ENCODE results near the gene BRSK2. TPM values are rescaled to one million over a fixed set of nuclear protein-coding genes. Genes with fewer than 3 reads are reported as not detected.

BRSK2 gene
- total and polyA plus RNA-seq, 9 of the 15 experiments (the other 6 are each of a cell fraction or from before 2014, with no cell fraction given), result 0.06 to 0.52 (median 0.18) TPM; not detected in 5

- Histone ChIP-seq H3K9me1 (ENCODE audit: control insufficient read depth, insufficient read depth, low read length) (no peaks in the 10 kb centered on the region), H4K20me1 (replicated peaks; ENCODE audit: control insufficient read depth, insufficient read depth, low read length) (peaks cover 5% of the 10 kb centered on the region; the same call in 1 of the 2 replicates), H3K4me3 (no peak overlapping the region), H3K4me2 (ENCODE audit: insufficient read depth, low read length) (no peak overlapping the region), H3K4me1 (replicated peaks in 1 of 2; ENCODE audit: control insufficient read depth in 2 of 2, insufficient read depth in 2 of 2, low read length in 2 of 2) (peaks cover 10 to 13% of the 10 kb centered on the region in 2 experiments), H3K27me3 (ENCODE audit: control insufficient read depth in 2 of 2, insufficient read depth in 2 of 2, low read length in 2 of 2) (peaks cover 14 to 39% of the 10 kb centered on the region in 2 experiments), H3K36me3 (ENCODE audit: control insufficient read depth, insufficient read depth, low read length) (no peaks in the 10 kb centered on the region), H3K9me3 (replicated peaks; ENCODE audit: control insufficient read depth, insufficient read depth, low read depth, low read length) (no peaks in the 10 kb centered on the region), H3K27ac (ENCODE audit: extremely low read depth, low read depth, low read length) (no peak overlapping the region), H3K79me2 (ENCODE audit: control insufficient read depth, insufficient read depth, low read length) (no peaks in the 10 kb centered on the region), H2AFZ (ENCODE audit: low read depth, low read length) (no peak overlapping the region), H3K9ac (ENCODE audit: insufficient read depth in 1 of 2, low read depth in 2 of 2, low read length in 2 of 2) (no peak overlapping the region)
- BruUV-seq (replicated peaks), result no TSS peak
- 2% methylated on average over 12 of the region's 12 CpGs for WGBS (ENCODE audit: insufficient coverage, low coverage, missing lambda C conversion rate)
- ATAC-seq (no peak), DNase-seq (ENCODE audit: extremely low read depth in 1 of 4, low spot score in 3 of 4) (no peak), FAIRE-seq (no peak)
- TF ChIP-seq CREB1 (IDR thresholded peaks at IDR 0.05) (no peak), CREB1 (CRISPR knock-in tag; IDR thresholded peaks at IDR 0.05) (no peak), ZBTB2 (IDR thresholded peaks at IDR 0.05) (no peak), EP300 (IDR thresholded peaks at IDR 0.05; ENCODE audit: low read length) (no peak), NCOA4 (IDR thresholded peaks at IDR 0.05; ENCODE audit: partially characterized antibody) (no peak), NCOA6 (IDR thresholded peaks at IDR 0.05) (no peak), SLC30A9 (CRISPR knock-in tag; IDR thresholded peaks at IDR 0.05) (no peak), IRF2 (CRISPR knock-in tag; IDR thresholded peaks at IDR 0.05) (no peak), MEIS2 (IDR thresholded peaks at IDR 0.05; ENCODE audit: partially characterized antibody) (no peak)
- ChIA-PET CTCF (ENCODE audit: low intra/inter-chr PET ratio) (no interaction called here), POLR2A (no interaction called here)
- in situ Hi-C loops (cut with MboI) (no loop called here), intact Hi-C loops (cut with micrococcal nuclease) (no loop called here)
Measured at GRCh38 chr11:1340111-1340510, 49.6 kb upstream of the BRSK2 start.

All from K562 (cell line).